ENCODE measurements around the gene FSIP1.
A peak's percentile ranks its signal among the peaks of the same experiment; 100 is the strongest.

The FSIP1 gene

GRCh38 chr15:39792025-39792843, 9.6 kb upstream of the FSIP1 start:
- peak; percentile 47 for DNase-seq

- DNase-seq = no peak
Observed at GRCh38 chr15:39789736-39790135, 7.1 kb upstream of the FSIP1 start.

DNA sequence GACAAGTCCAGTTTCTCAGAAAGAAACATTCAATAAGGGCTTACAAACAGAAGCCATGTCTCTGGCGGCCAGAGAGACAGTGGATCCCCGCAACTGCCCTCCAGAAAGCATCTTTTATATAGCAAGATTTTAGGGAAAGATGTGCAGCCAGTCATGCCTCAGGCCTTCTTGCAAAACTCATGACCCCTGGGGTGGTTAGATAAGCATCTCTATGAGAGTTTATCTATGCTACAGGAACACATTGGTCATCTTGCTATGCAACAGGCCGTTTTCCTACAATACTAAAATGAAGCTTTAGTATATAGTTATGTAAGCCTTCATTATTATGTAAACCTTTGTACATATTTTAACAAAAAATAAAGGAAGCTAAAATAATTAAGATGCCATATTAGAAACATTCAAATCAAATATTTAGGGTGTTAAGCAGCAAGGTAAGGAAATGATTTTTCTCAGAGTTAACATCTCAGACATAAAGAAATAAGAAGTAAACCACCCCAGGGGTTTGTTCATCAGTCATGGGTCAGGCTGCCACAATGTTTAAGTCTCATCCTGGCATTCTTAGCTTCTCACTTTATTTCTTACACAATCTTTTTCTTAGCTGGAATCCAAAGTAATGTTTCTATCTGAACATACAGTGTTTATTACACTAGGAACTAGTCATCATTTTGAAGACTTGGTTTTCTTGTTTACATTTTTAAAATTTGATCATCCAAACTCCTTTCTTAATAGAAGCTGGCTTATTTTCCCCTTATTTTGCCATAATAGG, 6.3 kb upstream of the FSIP1 start:
- DNase-seq = no peak

GRCh38 chr15:39788108-39788507, 5.5 kb upstream of the FSIP1 start:
- DNase-seq = no peak

- DNase-seq = no peak
Observed at GRCh38 chr15:39787479-39787878, 4.8 kb upstream of the FSIP1 start.

GRCh38 chr15:39786447-39787056, 3.9 kb upstream of the FSIP1 start:
- DNase-seq = peak; percentile 71

DNA sequence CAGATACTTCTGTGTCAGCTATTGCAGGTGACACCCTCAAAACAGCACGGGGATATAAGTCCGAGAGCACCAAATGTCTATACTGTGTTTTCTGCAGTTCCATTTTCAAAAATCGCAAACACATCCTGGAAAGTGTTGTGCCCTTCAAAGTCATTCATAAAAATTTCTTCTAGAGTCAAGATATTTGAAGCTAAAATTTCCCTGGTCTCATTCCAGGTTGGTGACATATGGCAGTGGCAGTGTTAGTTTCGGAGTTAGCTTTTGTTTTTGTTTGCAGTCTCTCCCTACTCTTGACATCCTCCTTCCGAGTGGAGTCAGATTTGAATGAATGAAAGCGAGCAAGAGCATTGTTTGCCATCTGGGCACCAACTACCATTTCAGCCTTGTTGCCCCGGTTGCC, 3.2 kb upstream of the FSIP1 start:
- DNase-seq = no peak

- no peak for DNase-seq
Observed at GRCh38 chr15:39785139-39785538, 2.5 kb upstream of the FSIP1 start.

GRCh38 chr15:39784638-39785037, 2.0 kb upstream of the FSIP1 start:
- no peak for DNase-seq

GRCh38 chr15:39784125-39784524, 1.5 kb upstream of the FSIP1 start:
- DNase-seq = no peak

DNA sequence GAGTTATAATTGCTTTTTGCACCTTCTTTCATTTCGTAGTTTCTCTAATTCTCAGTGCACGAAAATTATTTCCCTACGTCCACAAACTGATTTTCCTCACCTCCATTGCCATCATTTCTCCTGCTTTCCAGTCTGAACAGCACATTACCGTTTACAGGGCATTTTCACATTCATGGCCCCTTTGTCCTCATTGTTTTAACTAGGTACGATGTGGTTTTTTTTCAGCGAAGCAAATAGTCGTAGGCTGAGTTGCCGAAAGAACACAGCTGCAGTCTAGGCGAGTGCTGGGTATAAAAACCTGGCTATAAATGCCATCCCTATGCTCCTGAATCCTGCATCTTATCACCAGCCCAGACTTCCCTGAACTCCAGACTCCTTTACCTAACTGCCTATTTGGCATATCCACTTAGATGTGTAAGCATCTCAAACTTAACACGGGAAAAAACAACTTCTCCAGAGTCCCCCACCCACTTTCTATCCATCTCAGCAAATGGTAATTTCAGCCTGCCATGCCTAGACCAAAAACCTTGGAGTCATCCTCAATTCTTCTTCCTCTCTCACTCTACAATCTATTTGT, 691 bp upstream of the FSIP1 start:
- no peak for DNase-seq

GRCh38 chr15:39781967-39782302, 706 bp downstream of the FSIP1 start:
- DNase-seq = no peak

DNA sequence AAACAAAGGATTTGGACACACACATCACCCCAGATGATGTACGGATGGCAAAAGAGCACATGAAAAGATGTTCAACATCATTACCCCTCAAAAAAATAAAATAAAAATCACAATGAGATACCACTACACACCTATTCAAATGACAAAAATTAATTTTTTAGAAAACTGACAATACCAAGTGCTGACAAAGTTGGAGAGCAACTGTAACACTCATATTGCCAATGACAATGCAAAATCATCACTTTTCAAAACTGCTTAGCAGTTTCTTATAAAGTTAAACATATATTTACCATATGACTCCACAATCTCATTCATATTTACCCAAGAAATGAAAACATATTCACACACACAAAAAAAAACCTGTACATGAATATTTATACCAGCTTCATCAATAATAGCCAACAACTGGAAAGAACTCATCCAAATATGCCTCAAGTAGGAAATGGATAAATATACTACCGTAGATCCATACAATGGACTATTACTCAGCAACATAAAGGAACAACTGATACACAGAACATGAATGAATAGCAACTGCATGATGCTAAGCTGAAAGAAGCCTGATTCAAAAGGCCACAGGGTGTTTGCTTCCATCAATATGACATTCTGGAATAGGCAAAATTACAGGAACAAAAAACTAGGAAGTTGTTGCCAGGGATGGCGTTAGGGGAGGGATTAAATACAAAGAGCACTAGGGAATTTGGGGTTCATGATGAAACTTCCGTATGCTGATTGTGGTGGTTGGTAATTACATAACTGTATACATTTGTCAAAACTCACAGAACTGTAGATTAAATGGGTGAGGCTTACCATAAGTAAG, 1.3 kb downstream of the FSIP1 start:
- no peak for DNase-seq

DNA sequence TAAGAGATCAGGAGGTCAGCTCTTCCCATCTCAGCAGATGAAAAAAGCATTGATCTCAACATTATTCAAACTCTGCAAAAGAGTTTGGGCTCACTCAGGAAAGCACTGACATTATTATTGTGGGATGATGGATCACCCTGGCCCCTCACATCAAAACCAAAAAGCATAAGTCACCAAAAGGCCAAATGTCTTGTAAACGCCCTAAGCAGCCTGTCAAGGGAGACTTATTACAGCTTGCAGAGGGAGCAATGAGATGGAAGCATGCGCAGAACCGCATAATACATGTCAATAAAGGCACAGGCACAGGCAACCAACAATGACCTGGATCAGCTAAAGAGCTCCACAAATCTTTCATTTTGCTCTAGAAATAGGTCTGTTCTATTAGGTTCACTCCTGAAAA, 4.6 kb downstream of the FSIP1 start:
- no peak for DNase-seq

DNA sequence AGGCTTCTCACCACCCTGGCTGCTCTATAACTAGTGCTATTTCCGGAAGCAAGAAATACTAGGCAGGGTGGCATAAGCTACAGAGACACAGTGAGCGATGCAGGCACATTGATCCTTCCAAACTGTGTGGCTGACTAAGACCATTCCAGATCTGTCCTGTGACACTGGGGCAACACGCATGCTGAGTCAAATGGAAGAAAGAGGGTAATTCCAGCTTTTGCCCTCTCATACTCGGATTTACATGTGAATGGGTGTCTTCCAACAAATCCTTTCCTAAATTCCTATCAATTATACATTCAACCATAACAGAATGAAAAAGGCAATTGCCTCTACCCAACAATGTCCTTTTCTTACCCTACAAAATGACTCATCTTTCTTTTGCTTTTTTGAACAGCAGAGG, 5.1 kb downstream of the FSIP1 start:
- DNase-seq = no peak

DNA sequence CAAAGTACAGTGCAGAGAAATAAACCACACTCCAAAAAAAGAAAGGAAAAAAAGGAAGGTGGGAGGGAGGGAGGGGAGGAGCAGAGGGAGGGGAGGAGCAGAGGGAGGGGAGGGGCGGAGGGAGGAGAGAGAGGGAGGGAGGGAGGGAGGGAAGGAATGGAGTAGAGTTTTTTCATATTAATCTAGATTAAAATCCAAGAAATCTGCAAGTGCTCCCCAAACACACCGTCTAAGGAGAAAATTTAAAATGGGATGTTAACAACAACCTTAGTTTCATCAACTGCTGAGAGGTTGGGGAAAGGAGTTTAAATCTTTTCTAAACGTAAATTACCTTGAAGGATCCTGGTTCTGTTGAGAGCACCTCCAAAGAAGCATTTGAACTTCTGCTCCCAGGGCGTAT, 6.6 kb downstream of the FSIP1 start:
- no peak for DNase-seq

GRCh38 chr15:39774688-39775267, 7.9 kb downstream of the FSIP1 start:
- no peak for DNase-seq

- peak; percentile 83 for DNase-seq
Observed at GRCh38 chr15:39770748-39771689, 11.6 kb downstream of the FSIP1 start.

- no peak for DNase-seq
Observed at GRCh38 chr15:39767921-39768320, 14.7 kb downstream of the FSIP1 start.

GRCh38 chr15:39761006-39761405, 21.6 kb downstream of the FSIP1 start:
- peak; percentile 49 for DNase-seq
